ENCODE data around the gene TIAM2.

TIAM2 gene

GRCh38 chr6:155141512-155141911 lies 146.4 kb downstream of the TIAM2 start:
- Histone ChIP-seq H3F3A (ENCODE audit: insufficient read depth, low read length) (no peaks in the 10 kb centered on the region), H3K9me2 (ENCODE audit: low read depth, low read length) (no peaks in the 10 kb centered on the region), H3K4me2 (ENCODE audit: low read length) (no peak overlapping the region), H3K27ac (ENCODE audit: low read depth, low read length, poor library complexity, severe bottlenecking) (no peak overlapping the region), H2AFZ (ENCODE audit: low read length) (no peak overlapping the region), H3K9me3 (ENCODE audit: low read length) (no peaks in the 10 kb centered on the region), H3K4me3 (ENCODE audit: low read depth, low read length, poor library complexity, severe bottlenecking) (no peak overlapping the region), H3K4me1 (ENCODE audit: insufficient read depth, low read length, severe bottlenecking) (peaks cover 8% of the 10 kb centered on the region), H4K20me1 (ENCODE audit: insufficient read depth, low read length) (no peaks in the 10 kb centered on the region), H3K27me3 (ENCODE audit: insufficient read depth, low read length) (no peaks in the 10 kb centered on the region; the same call in 1 of the 2 replicates), H3K9ac (ENCODE audit: low read length) (no peak overlapping the region), H3K79me2 (ENCODE audit: insufficient read depth, low read length) (no peaks in the 10 kb centered on the region), H3K36me3 (ENCODE audit: insufficient read depth, low read length) (no peaks in the 10 kb centered on the region)
- TF ChIP-seq CTCF (IDR thresholded peaks at IDR 0.05; ENCODE audit: low read length), result no peak
- no peak for TF ChIP-seq EZH2 (IDR thresholded peaks at IDR 0.05; ENCODE audit: borderline replicate concordance, low read length)

GRCh38 chr6:155142168-155143028 lies 147.3 kb downstream of the TIAM2 start:
- no peaks in the 10 kb centered on the region for H3K36me3 ChIP-seq (ENCODE audit: insufficient read depth, low read length)
- peaks cover 8% of the 10 kb centered on the region for H3K4me1 ChIP-seq (ENCODE audit: insufficient read depth, low read length, severe bottlenecking)
- H3K4me3 ChIP-seq (ENCODE audit: low read depth, low read length, poor library complexity, severe bottlenecking), result no peak overlapping the region
- H3K27ac ChIP-seq (ENCODE audit: low read depth, low read length, poor library complexity, severe bottlenecking), result no peak overlapping the region
- H3K27me3 ChIP-seq (ENCODE audit: insufficient read depth, low read length), result no peaks in the 10 kb centered on the region; the same call in 1 of the 2 replicates
- TF ChIP-seq CTCF (IDR thresholded peaks at IDR 0.05; ENCODE audit: low read length) (no peak), EZH2 (IDR thresholded peaks at IDR 0.05; ENCODE audit: borderline replicate concordance, low read length) (no peak)
- no peak overlapping the region for H2AFZ ChIP-seq (ENCODE audit: low read length)
- H3F3A ChIP-seq (ENCODE audit: insufficient read depth, low read length), result no peaks in the 10 kb centered on the region
- no peaks in the 10 kb centered on the region for H3K79me2 ChIP-seq (ENCODE audit: insufficient read depth, low read length)
- H4K20me1 ChIP-seq (ENCODE audit: insufficient read depth, low read length), result no peaks in the 10 kb centered on the region
- no peak overlapping the region for H3K9ac ChIP-seq (ENCODE audit: low read length)
- H3K9me3 ChIP-seq (ENCODE audit: low read length), result no peaks in the 10 kb centered on the region
- no peak overlapping the region for H3K4me2 ChIP-seq (ENCODE audit: low read length)
- no peaks in the 10 kb centered on the region for H3K9me2 ChIP-seq (ENCODE audit: low read depth, low read length)

DNA sequence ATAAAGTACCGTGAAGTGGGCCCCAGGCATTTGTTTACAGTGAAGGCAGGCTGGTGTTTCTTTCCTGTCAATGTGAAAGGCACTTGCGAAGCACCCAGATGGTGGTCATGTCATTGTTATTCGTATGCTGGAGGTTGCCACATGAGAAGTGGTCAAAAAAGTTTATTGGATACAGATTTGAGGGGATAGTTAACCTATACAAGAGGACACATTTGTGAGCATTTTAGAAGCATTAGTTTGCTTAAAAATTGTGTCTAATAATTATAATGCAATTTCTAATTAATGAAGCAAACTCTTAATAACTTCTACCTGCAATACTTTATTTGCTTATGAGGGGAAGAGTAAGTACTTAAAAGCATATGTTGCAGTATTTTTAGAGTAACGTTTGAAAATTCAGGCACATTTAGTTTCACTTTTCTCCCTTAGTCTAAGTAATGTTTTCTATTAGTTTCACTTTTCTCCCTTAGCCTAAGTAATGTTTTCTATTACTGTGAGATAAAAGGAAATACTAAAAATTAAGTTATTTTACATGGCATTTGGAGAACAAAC lies 148.0 kb downstream of the TIAM2 start:
- no peaks in the 10 kb centered on the region for H3K79me2 ChIP-seq (ENCODE audit: insufficient read depth, low read length)
- no peak overlapping the region for H2AFZ ChIP-seq (ENCODE audit: low read length)
- no peak overlapping the region for H3K27ac ChIP-seq (ENCODE audit: low read depth, low read length, poor library complexity, severe bottlenecking)
- no peak overlapping the region for H3K9ac ChIP-seq (ENCODE audit: low read length)
- H3K9me2 ChIP-seq (ENCODE audit: low read depth, low read length), result no peaks in the 10 kb centered on the region
- H3K4me1 ChIP-seq (ENCODE audit: insufficient read depth, low read length, severe bottlenecking), result peaks cover 8% of the 10 kb centered on the region
- H3K4me2 ChIP-seq (ENCODE audit: low read length), result no peak overlapping the region
- H3K36me3 ChIP-seq (ENCODE audit: insufficient read depth, low read length), result no peaks in the 10 kb centered on the region
- H3K9me3 ChIP-seq (ENCODE audit: low read length), result no peaks in the 10 kb centered on the region
- no peaks in the 10 kb centered on the region; the same call in 1 of the 2 replicates for H3K27me3 ChIP-seq (ENCODE audit: insufficient read depth, low read length)
- H4K20me1 ChIP-seq (ENCODE audit: insufficient read depth, low read length), result no peaks in the 10 kb centered on the region
- no peaks in the 10 kb centered on the region for H3F3A ChIP-seq (ENCODE audit: insufficient read depth, low read length)
- no peak overlapping the region for H3K4me3 ChIP-seq (ENCODE audit: low read depth, low read length, poor library complexity, severe bottlenecking)
- TF ChIP-seq EZH2 (IDR thresholded peaks at IDR 0.05; ENCODE audit: borderline replicate concordance, low read length), result no peak
- TF ChIP-seq CTCF (IDR thresholded peaks at IDR 0.05; ENCODE audit: low read length), result no peak

Measured in OCI-LY1 (cell line).